ENCODE data around the gene GPR150.
"Not testable (repeated sequence)": the region's sequence is repeated elsewhere in the genome, so short reads cannot be mapped to it uniquely, and the experiment has no call there.

Gene GPR150

GRCh38 chr5:95624368-95624767 lies 4.5 kb downstream of the GPR150 start:
- no peak for DNase-seq (ENCODE audit: low read depth)

- DNase-seq (ENCODE audit: low read depth) = no peak
Measured at GRCh38 chr5:95626701-95627100, 6.8 kb downstream of the GPR150 start.

GRCh38 chr5:95627971-95628810 lies 8.3 kb downstream of the GPR150 start:
- no peak for DNase-seq (ENCODE audit: low read depth)

- DNase-seq (ENCODE audit: low read depth) = no peak
Measured at GRCh38 chr5:95628933-95629332, 9.0 kb downstream of the GPR150 start.

- DNase-seq (ENCODE audit: low read depth) = no peak
Measured at GRCh38 chr5:95630394-95630917, 10.6 kb downstream of the GPR150 start.

GRCh38 chr5:95631255-95631958 lies 11.5 kb downstream of the GPR150 start:
- DNase-seq (ENCODE audit: low read depth) = no peak

- no peak for DNase-seq (ENCODE audit: low read depth)
Measured at GRCh38 chr5:95631991-95632675, 12.2 kb downstream of the GPR150 start.

- DNase-seq (ENCODE audit: low read depth) = not testable (repeated sequence)
Measured at GRCh38 chr5:95632942-95633341, 13.1 kb downstream of the GPR150 start.

GRCh38 chr5:95633671-95634070 lies 13.8 kb downstream of the GPR150 start:
- DNase-seq (ENCODE audit: low read depth) = no peak

- DNase-seq (ENCODE audit: low read depth) = no peak
Measured at GRCh38 chr5:95634081-95634480, 14.2 kb downstream of the GPR150 start.

- no peak for DNase-seq (ENCODE audit: low read depth)
Measured at GRCh38 chr5:95638632-95639031, 18.7 kb downstream of the GPR150 start.

- no peak for DNase-seq (ENCODE audit: low read depth)
Measured at GRCh38 chr5:95641741-95642220, 21.9 kb downstream of the GPR150 start.

GRCh38 chr5:95643152-95643551 lies 23.3 kb downstream of the GPR150 start:
- DNase-seq (ENCODE audit: low read depth) = no peak

- DNase-seq (ENCODE audit: low read depth) = no peak
Measured at GRCh38 chr5:95644351-95645042, 24.6 kb downstream of the GPR150 start.

GRCh38 chr5:95646226-95646568 lies 26.3 kb downstream of the GPR150 start:
- DNase-seq (ENCODE audit: low read depth) = not testable (repeated sequence)

- peak; percentile 89 for DNase-seq (ENCODE audit: low read depth)
Measured at GRCh38 chr5:95646569-95647431, 26.9 kb downstream of the GPR150 start, which contains the start of gene RFESD. TSS of gene RFESD (plus strand) at chr5:95646777. CDS start at chr5:95652272, 5,495 bp downstream.

- DNase-seq (ENCODE audit: low read depth) = no peak
Measured at GRCh38 chr5:95647886-95648860, 28.3 kb downstream of the GPR150 start.

GRCh38 chr5:95649274-95649673 lies 29.4 kb downstream of the GPR150 start:
- DNase-seq (ENCODE audit: low read depth) = no peak

GRCh38 chr5:95649842-95650620 lies 30.1 kb downstream of the GPR150 start:
- no peak for DNase-seq (ENCODE audit: low read depth)
